ENCODE measurements around the gene AKNA.

GRCh38 chr9:114365194-114365593, 22.6 kb downstream of the AKNA start:
- no peak for TF ChIP-seq CTCF (IDR thresholded peaks at IDR 0.05; ENCODE audit: poor library complexity, severe bottlenecking)
- no peak for TF ChIP-seq EP300 (conservative IDR thresholded peaks at IDR 0.05; ENCODE audit: poor library complexity, severe bottlenecking)
- TF ChIP-seq RAD21 (conservative IDR thresholded peaks at IDR 0.05), result no peak
- TF ChIP-seq, protein P1, sequence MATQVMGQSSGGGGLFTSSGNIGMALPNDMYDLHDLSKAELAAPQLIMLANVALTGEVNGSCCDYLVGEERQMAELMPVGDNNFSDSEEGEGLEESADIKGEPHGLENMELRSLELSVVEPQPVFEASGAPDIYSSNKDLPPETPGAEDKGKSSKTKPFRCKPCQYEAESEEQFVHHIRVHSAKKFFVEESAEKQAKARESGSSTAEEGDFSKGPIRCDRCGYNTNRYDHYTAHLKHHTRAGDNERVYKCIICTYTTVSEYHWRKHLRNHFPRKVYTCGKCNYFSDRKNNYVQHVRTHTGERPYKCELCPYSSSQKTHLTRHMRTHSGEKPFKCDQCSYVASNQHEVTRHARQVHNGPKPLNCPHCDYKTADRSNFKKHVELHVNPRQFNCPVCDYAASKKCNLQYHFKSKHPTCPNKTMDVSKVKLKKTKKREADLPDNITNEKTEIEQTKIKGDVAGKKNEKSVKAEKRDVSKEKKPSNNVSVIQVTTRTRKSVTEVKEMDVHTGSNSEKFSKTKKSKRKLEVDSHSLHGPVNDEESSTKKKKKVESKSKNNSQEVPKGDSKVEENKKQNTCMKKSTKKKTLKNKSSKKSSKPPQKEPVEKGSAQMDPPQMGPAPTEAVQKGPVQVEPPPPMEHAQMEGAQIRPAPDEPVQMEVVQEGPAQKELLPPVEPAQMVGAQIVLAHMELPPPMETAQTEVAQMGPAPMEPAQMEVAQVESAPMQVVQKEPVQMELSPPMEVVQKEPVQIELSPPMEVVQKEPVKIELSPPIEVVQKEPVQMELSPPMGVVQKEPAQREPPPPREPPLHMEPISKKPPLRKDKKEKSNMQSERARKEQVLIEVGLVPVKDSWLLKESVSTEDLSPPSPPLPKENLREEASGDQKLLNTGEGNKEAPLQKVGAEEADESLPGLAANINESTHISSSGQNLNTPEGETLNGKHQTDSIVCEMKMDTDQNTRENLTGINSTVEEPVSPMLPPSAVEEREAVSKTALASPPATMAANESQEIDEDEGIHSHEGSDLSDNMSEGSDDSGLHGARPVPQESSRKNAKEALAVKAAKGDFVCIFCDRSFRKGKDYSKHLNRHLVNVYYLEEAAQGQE (IDR thresholded peaks at IDR 0.05; ENCODE audit: borderline replicate concordance), result no peak
- no peak for TF ChIP-seq TAF1 (IDR thresholded peaks at IDR 0.05; ENCODE audit: low read depth)
- no peak for TF ChIP-seq MXI1 (conservative IDR thresholded peaks at IDR 0.05; ENCODE audit: poor library complexity, severe bottlenecking)
- no peak for TF ChIP-seq SMC3 (conservative IDR thresholded peaks at IDR 0.05; ENCODE audit: poor library complexity)
- no peak for TF ChIP-seq POLR2AphosphoS5 (IDR thresholded peaks at IDR 0.05)
- TF ChIP-seq EZH2 (IDR thresholded peaks at IDR 0.05; ENCODE audit: borderline replicate concordance, insufficient read depth, low read length, poor library complexity, severe bottlenecking), result no peak
